Measurements from ENCODE around the gene SLCO3A1. TPM values are rescaled to one million over a fixed set of nuclear protein-coding genes. Genes with fewer than 3 reads are reported as not detected.
"Not testable (repeated sequence)": the region's sequence is repeated elsewhere in the genome, so short reads cannot be mapped to it uniquely, and the experiment has no call there.

SLCO3A1 gene
- total RNA-seq, 2 experiments from 2014 or later, result 2.0 to 2.7 TPM

DNA sequence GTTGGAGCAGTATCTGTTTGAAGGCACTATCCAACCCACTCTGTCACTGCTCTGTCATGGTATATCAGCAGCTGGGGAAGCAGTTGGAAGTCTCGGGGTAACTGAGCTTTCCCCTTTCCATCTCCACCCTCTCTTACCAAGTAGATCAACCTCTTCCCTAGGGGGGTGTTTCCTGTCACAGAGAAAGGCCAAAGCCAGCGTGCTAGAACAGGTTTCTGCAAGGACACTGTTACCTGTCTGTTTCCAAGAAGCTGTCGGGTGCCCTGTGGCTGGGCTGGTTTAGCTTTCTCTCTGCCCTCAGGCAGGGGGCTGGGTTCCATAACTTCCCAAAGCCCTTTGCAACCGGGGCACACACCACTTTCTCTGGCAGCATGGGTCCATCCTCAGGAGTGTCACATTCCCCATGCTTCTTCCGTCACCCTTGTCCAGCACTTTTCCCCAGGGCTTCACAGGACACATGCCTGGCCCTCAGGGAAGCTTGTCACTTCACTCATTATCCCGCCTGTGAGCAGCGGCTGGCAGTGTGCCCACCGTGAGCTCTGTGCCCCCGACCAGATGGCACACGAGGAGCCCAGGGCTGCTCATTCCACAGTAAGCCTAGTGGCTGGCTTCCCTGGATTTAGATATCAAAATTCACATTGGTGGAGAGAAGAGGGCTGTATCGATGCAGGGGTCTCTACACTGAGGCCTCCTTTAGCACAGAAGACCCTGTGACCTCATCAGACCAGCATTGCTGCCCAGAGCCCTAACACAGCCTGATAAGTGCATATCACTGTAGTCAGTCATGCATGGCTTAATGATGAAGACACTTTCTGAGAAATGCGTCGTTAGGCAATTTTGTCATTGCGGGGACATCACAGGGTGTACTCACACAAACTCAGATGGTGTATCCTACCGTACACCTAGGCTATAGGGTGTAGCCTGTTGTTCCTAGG lies 205.8 kb downstream of the SLCO3A1 start:
- Mint-ChIP-seq H3K27me3 (no peaks in the 10 kb centered on the region), H3K4me1 (no peaks in the 10 kb centered on the region), H3K27ac (no peak overlapping the region), H3K9me3 (peaks cover under 1% of the 10 kb centered on the region), H3K36me3 (no peaks in the 10 kb centered on the region), H3K4me3 (no peak overlapping the region)
- no peak for DNase-seq

GRCh38 chr15:92059971-92060311 lies 206.4 kb downstream of the SLCO3A1 start:
- not testable (repeated sequence) for DNase-seq, H3K36me3 Mint-ChIP-seq, H3K27ac Mint-ChIP-seq, H3K4me3 Mint-ChIP-seq, H3K27me3 Mint-ChIP-seq, H3K9me3 Mint-ChIP-seq, H3K4me1 Mint-ChIP-seq

DNA sequence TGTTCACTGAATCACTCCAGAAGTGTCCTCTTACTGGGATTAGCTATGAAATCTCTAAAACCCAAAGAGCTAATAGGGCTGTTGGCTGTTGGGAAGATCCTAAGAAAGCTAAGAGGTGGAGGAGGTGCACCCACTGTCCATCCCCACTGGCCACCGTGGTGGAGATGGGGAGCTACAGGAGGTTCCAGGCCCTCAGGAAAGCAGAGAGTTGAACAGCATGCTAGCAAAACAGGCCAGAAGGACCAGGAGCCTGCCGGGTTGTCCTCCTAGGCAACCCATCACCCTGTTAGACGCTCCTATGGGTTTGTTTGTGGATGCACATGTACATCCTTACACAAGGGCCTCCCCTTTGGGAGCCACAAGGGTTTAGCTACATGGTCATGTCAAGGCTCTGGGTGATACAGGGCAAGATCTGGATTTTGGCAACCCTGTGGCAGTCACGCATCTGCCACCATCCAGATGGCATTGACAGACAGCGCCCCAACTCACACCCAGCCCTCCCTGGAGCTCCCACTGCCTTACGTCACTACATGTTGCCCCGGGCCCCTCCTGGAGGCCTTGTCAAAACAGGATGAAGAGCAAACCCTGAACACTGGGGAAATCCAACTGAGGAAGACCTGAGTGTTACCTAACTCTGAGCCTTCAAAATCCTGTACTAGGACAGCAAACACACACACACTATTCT lies 208.1 kb downstream of the SLCO3A1 start:
- Mint-ChIP-seq H3K9me3 (peaks cover 4% of the 10 kb centered on the region), H3K4me3 (no peak overlapping the region), H3K4me1 (no peaks in the 10 kb centered on the region), H3K27me3 (no peaks in the 10 kb centered on the region), H3K27ac (no peak overlapping the region), H3K36me3 (no peaks in the 10 kb centered on the region)
- no peak for DNase-seq

DNA sequence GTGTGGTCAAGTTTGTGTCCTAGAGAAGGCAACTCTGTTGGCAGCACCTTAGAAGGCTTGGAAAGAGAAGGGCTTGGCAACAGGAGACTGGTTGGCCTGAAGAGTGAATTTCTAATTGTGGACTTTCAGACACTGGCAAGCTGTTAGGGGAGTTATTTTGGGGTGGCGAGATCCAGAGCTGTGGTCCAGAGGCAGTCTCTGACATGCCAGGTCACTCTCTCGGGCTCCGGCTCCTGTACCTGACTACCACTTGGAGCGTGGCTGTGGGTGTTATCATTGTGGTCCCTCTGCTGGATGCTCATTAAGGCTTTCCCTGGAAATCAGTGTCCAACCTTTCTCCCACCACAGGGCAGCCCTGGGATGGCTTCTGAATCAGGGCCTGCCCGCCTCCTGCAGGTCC lies 209.0 kb downstream of the SLCO3A1 start:
- H3K36me3 Mint-ChIP-seq, result no peaks in the 10 kb centered on the region

GRCh38 chr15:92068121-92068520 lies 214.6 kb downstream of the SLCO3A1 start:
- peaks cover 27% of the 10 kb centered on the region for H3K4me1 Mint-ChIP-seq
- no peak overlapping the region for H3K4me3 Mint-ChIP-seq
- peaks cover 4% of the 10 kb centered on the region for H3K9me3 Mint-ChIP-seq
- no peak for DNase-seq
- no peaks in the 10 kb centered on the region for H3K36me3 Mint-ChIP-seq
- no peak overlapping the region for H3K27ac Mint-ChIP-seq
- H3K27me3 Mint-ChIP-seq, result no peaks in the 10 kb centered on the region

More for the DNA sequence above, 209.0 kb downstream of the SLCO3A1 start:
- Mint-ChIP-seq H3K4me3 (no peak overlapping the region), H3K27me3 (no peaks in the 10 kb centered on the region), H3K4me1 (no peaks in the 10 kb centered on the region), H3K27ac (no peak overlapping the region), H3K9me3 (peaks cover 4% of the 10 kb centered on the region)
- no peak for DNase-seq

DNA sequence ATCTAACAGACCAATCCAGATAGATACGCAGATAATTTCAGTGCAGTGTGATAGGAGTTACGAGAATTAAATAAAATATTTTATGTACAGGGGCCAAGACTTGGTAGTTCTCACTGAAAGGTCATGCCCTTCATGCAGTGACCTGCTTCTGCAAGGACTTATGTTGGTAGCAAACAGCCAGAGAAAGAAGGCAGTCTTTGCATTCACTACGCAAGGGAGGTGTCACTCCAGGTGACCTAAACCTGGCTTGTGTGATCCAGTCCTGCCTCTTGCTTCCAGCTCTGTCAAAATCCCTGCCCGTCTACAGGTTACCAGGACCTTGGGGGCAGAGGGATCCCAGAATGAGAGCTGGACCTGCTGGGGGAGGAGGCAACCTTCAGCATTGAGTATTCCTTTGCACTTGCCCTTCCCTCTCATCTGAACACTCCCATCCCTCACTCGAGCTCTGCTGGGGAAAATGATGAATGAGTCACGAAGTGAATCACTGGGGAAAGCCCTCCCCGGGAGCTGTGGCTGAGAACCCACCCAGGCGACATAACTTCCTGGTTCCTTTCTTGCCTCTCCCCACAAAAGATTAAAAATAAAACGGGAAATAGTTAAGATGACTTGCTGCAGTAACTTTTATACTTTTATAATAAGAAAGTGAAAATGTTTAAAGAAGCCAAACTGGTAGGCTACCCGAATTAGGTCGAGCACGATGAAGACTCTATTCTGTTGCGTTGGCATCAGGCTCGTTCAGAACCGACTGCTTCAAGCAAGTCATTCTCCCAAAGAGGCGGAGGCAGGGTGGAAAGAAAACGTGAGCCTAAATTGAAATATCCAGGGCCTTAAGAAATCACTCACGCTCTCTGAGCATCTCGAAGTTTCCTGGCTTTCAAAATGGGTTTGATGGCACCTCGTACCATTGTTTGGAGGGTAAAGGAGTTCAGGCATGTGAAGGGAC lies 216.1 kb downstream of the SLCO3A1 start:
- peaks cover under 1% of the 10 kb centered on the region for H3K9me3 Mint-ChIP-seq
- peak overlapping the region; percentile 73 for H3K27ac Mint-ChIP-seq
- peak; percentile 54 for DNase-seq
- H3K4me3 Mint-ChIP-seq, result peak overlapping the region; percentile 35
- H3K27me3 Mint-ChIP-seq, result no peaks in the 10 kb centered on the region
- H3K36me3 Mint-ChIP-seq, result no peaks in the 10 kb centered on the region
- H3K4me1 Mint-ChIP-seq, result peaks cover 34% of the 10 kb centered on the region

- peak overlapping the region; percentile 73 for H3K27ac Mint-ChIP-seq
- H3K36me3 Mint-ChIP-seq, result not testable (repeated sequence)
- H3K4me1 Mint-ChIP-seq, result peaks cover 36% of the 10 kb centered on the region
These were observed 216.7 kb downstream of the SLCO3A1 start for GRCh38 chr15:92070251-92070650.

DNA sequence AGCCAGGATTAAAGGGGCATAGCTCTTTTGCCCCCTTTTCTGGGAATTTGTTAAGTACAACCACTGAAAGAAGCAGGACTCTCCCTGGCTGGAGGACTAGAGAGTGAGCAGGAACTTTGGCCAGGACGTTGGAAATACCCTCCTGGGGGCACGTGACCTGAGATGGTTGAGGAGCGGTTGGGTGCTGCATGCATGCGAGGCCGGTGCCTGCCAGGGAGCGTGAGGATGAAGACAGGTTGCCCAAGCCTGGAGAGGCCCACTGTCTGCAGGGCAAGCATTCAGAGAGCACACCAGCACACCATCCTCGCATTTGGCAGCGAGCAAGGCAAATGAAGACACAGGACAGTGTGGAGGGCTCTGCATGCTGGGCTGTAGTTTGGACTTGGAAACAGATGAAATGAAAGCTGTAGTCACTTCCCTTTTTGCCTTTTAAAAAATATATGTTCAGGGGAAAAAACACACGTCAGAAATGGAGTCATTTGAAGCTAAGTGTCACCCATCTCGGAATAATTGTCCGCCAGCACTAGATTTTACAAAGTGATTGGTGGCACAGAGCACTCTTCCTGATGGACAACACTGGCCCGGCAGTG lies 217.6 kb downstream of the SLCO3A1 start:
- H3K36me3 Mint-ChIP-seq, result no peaks in the 10 kb centered on the region
- H3K27ac Mint-ChIP-seq, result no peak overlapping the region
- no peaks in the 10 kb centered on the region for H3K9me3 Mint-ChIP-seq
- no peak for DNase-seq
- H3K4me3 Mint-ChIP-seq, result no peak overlapping the region
- peaks cover 36% of the 10 kb centered on the region for H3K4me1 Mint-ChIP-seq
- H3K27me3 Mint-ChIP-seq, result no peaks in the 10 kb centered on the region

More at GRCh38 chr15:92070251-92070650, 216.7 kb downstream of the SLCO3A1 start:
- peak overlapping the region; percentile 35 for H3K4me3 Mint-ChIP-seq
- H3K9me3 Mint-ChIP-seq, H3K27me3 Mint-ChIP-seq, DNase-seq: not testable (repeated sequence)

- Mint-ChIP-seq H3K27ac (no peak overlapping the region), H3K9me3 (no peaks in the 10 kb centered on the region), H3K36me3 (no peaks in the 10 kb centered on the region), H3K4me3 (no peak overlapping the region), H3K27me3 (no peaks in the 10 kb centered on the region), H3K4me1 (peaks cover 34% of the 10 kb centered on the region)
- DNase-seq, result no peak
These were observed 219.7 kb downstream of the SLCO3A1 start for GRCh38 chr15:92073044-92073785.

DNA sequence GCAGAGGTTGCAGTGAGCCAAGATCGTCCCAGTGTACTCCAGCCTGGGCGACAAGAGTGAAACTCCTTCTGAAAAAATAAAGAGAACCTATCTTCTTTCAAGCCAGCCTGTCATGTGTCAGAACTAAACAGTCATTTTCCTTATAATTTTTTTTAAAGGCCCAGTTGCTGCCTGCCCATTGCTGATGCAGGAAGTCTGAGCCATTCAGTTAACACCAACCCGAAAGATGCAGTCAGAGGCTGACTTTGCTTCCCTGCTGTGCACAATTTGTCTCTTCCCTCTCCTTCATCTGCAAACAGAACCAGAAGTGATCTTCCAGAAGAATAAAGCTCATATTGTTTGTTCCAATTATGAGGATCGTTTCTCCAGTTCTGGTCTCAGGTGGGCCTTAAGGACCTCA lies 220.6 kb downstream of the SLCO3A1 start:
- Mint-ChIP-seq H3K4me1 (peaks cover 26% of the 10 kb centered on the region), H3K27me3 (no peaks in the 10 kb centered on the region), H3K36me3 (no peaks in the 10 kb centered on the region), H3K27ac (no peak overlapping the region), H3K4me3 (no peak overlapping the region), H3K9me3 (no peaks in the 10 kb centered on the region)
- DNase-seq, result no peak

DNA sequence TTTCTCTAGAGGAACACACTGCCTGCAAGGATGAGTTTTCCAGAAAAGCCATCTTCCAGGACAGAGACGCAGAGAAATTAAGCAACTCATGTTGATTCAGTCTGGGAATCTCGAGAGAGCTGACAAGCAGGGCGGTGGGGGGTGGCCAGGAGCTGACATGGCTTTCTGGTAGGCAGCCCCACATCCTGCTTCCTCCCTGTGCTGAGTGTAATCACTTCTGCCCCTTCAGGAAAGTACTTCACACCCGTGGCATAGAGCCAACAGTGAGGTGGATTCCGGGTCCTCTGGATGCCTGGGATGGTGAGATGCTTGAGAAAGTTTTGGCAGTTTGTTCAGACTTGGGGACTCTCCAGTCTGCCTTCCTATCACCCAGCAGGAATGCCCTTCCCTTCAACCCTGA lies 221.1 kb downstream of the SLCO3A1 start:
- H3K36me3 Mint-ChIP-seq, result no peaks in the 10 kb centered on the region
- DNase-seq, result no peak

GRCh38 chr15:92075764-92076163 lies 222.3 kb downstream of the SLCO3A1 start:
- Mint-ChIP-seq H3K36me3 (no peaks in the 10 kb centered on the region), H3K4me3 (no peak overlapping the region), H3K27me3 (no peaks in the 10 kb centered on the region), H3K27ac (no peak overlapping the region), H3K9me3 (no peaks in the 10 kb centered on the region), H3K4me1 (peaks cover 11% of the 10 kb centered on the region)
- no peak for DNase-seq

More for the DNA sequence above, 221.1 kb downstream of the SLCO3A1 start:
- no peaks in the 10 kb centered on the region for H3K9me3 Mint-ChIP-seq
- H3K27me3 Mint-ChIP-seq, result no peaks in the 10 kb centered on the region
- peaks cover 21% of the 10 kb centered on the region for H3K4me1 Mint-ChIP-seq
- no peak overlapping the region for H3K4me3 Mint-ChIP-seq
- no peak overlapping the region for H3K27ac Mint-ChIP-seq

DNA sequence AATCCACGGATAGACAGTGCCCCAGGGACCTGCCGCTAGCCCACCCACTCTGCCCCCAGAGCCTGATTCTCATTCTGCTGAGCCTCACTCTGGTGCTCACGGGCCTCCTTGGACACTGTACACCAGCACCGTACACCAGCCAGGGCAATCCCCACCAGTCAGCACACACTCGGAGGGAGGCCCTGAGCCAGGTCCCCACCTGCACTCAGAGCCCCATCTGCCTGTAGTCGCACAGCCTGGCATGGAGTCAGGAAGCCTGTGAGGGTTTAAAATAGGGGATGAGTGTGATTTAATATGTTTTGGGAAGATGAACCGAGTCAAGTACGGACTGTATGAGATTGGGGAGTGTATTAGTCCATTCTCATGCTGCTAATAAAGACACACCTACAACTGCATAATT lies 223.0 kb downstream of the SLCO3A1 start:
- H3K9me3 Mint-ChIP-seq, result no peaks in the 10 kb centered on the region
- H3K27me3 Mint-ChIP-seq, result no peaks in the 10 kb centered on the region
- peaks cover 11% of the 10 kb centered on the region for H3K4me1 Mint-ChIP-seq
- no peak for DNase-seq
- H3K27ac Mint-ChIP-seq, result no peak overlapping the region
- H3K4me3 Mint-ChIP-seq, result no peak overlapping the region
- H3K36me3 Mint-ChIP-seq, result no peaks in the 10 kb centered on the region
